Skeletal muscle tissue (tissue), 4 donors: ENCODE data around the gene A2M. TPM values are rescaled to one million over a fixed set of nuclear protein-coding genes. Genes with fewer than 3 reads are reported as not detected.

Experiments
- H3K27ac ChIP-seq: one replicate; pipeline ENCODE4 v1.7.0; 2013; ENCODE audit warnings: mild to moderate bottlenecking, low read depth, low read length, inconsistent platforms
- H3K27me3 ChIP-seq, 3 donors: one replicate each; pipeline ENCODE4 v1.7.0; 2013; ENCODE audit warnings: low read length in 3 of 3; ENCODE audit not compliant: control insufficient read depth in 3 of 3, insufficient read depth in 3 of 3
- H3K36me3 ChIP-seq, 3 donors: one replicate each; pipeline ENCODE4 v1.7.0; 2013; ENCODE audit warnings: low read length in 3 of 3; ENCODE audit not compliant: control insufficient read depth in 3 of 3, insufficient read depth in 3 of 3
- H3K4me1 ChIP-seq, 3 donors: one replicate each; pipeline ENCODE4 v1.7.0; 2013; ENCODE audit warnings: low read length in 3 of 3, mild to moderate bottlenecking in 3 of 3; ENCODE audit not compliant: control insufficient read depth in 3 of 3, insufficient read depth in 3 of 3
- H3K4me3 ChIP-seq, 3 donors: one replicate each; pipeline ENCODE4 v1.7.0; 2013; ENCODE audit warnings: low read length in 3 of 3
- H3K9ac ChIP-seq, 3 donors: one replicate each; pipeline ENCODE4 v1.7.0; 2013; ENCODE audit warnings: low read length in 3 of 3, mild to moderate bottlenecking in 3 of 3, moderate library complexity in 2 of 3, low read depth in 1 of 3
- H3K9me3 ChIP-seq, 3 donors: one replicate each; pipeline ENCODE4 v1.7.0; 2013; ENCODE audit warnings: low read length in 3 of 3; ENCODE audit not compliant: control insufficient read depth in 3 of 3
- total RNA-seq: library from RNA; depleted of rRNA; stranded (reverse); fragments of >200 nt; gene quantifications from one replicate; pipeline ENCODE4 v1.2.3, GENCODE V29; 2014
- donor health status: Osteomylitis.

A2M gene
- total RNA-seq, 1 donor from 2014 or later = 244 TPM

DNA sequence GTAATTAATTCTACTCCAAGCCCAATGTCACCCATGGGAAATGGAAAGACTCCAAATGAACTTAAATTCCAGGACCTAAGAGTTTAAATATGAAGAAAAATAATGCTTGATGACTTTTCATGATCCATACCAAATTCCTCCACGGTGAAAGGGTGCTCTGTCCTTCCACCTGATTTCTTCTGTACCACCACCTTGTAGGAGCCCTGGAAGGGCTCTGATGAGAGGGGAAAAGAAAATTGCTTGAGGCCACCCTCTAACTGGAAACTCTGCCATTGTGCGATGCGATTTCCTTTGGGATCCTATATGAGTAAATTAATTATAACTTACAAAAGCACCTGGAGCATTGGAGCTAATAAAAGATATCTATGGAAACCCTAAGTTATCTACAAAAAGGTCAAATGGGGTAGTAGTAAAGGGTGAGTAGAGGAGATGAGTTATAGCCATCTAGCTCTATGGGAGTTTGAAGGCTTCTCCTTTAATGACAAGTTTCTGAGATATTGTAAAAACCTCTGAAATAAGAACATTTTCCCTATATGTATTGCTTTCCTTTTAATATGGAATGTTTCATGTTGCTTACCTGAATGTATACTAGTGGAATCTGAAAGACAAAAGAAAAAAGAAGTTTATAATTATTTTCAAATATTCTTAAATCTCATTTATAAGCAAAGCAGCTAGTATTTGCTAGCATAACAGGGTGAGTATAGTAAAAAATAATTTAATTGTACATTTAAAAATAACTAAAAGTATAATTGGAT lies 5.8 kb downstream of the A2M start:
- Histone ChIP-seq H3K27ac (no peak overlapping the region), H3K27me3 (no peaks in the 10 kb centered on the region), H3K9ac (no peak overlapping the region), H3K4me1 (peaks cover 0 to 7% (median 0%) of the 10 kb centered on the region in 3 donors), H3K36me3 (peaks cover 13 to 51% (median 43%) of the 10 kb centered on the region in 3 donors), H3K4me3 (no peak overlapping the region), H3K9me3 (no peaks in the 10 kb centered on the region)

DNA sequence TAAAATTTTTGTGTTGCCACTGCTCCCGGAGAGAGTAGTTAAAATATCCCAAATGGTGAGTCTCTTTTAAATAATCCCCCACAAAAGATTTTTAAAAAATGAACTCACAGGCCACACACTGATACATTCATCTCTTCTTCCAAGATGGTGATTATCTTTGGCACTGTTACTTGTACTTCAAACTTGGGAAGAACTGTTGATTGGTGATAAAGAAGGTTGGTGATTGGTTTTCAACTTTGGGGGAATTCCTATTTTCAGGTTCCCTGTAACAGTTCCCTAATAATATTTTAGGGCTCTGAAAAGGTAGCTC lies 6.6 kb downstream of the A2M start:
- Histone ChIP-seq H3K36me3 (peaks cover 15 to 57% (median 46%) of the 10 kb centered on the region in 3 donors), H3K27ac (no peak overlapping the region), H3K4me1 (peaks cover 0 to 7% (median 0%) of the 10 kb centered on the region in 3 donors)

DNA sequence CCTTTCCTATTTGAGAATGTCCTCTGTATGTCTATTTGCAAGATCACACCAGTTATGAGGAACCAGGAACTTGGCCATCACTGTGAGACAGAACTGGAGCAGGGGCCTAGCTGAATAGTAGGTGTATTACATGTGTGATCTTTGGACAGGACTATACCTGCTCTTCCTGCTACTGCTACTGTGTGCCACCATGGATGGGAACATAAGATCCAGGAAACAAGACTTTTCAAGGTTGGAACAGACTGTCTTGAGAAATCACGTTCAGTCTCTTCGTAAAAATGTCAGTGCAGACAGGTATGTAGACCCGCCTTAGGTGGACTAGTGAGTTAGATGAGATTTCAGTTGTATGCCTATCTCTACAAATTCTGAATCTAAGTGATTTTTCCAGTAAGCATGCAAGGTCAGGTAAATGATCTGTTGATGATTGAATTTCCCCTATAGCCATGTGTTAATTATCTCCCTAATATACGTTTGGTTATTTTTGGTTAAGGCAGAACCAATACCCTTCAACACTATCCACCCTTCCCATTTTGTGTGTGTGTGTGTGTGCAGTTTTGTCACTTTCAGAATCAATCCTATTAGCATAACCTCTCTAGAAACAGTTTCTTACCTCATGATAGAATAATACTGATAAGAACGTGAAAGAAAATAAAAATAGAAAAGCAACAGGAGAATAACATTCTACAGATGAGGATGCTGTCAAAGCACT lies 7.1 kb downstream of the A2M start:
- peaks cover 0 to 7% (median 0%) of the 10 kb centered on the region in 3 donors for H3K4me1 ChIP-seq
- H3K4me3 ChIP-seq = no peak overlapping the region
- H3K9ac ChIP-seq = no peak overlapping the region
- no peak overlapping the region for H3K27ac ChIP-seq
- no peaks in the 10 kb centered on the region for H3K9me3 ChIP-seq
- H3K36me3 ChIP-seq = peaks cover 19 to 61% (median 51%) of the 10 kb centered on the region in 3 donors
- H3K27me3 ChIP-seq = no peaks in the 10 kb centered on the region

More for the DNA sequence above, 6.6 kb downstream of the A2M start:
- Histone ChIP-seq H3K9ac (no peak overlapping the region), H3K9me3 (no peaks in the 10 kb centered on the region), H3K27me3 (no peaks in the 10 kb centered on the region), H3K4me3 (no peak overlapping the region)

DNA sequence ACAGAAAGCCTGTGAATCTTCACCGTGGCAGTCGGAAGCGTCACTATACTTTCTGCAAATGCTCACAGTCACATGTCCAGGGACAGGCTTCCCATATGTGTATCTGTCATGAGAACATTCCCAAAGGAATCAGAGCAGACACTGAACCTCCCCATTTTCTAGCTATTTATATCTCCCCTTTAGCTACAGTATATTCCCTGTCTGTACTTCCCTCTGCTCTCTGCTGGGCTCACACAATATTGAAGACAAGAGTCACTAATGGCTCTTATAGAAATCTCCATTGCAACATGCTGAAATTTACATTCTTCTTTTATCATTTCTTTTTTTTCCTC lies 8.2 kb downstream of the A2M start:
- Histone ChIP-seq H3K36me3 (peaks cover 23 to 61% (median 60%) of the 10 kb centered on the region in 3 donors), H3K27me3 (no peaks in the 10 kb centered on the region), H3K27ac (no peak overlapping the region), H3K9ac (no peak overlapping the region), H3K4me1 (peaks cover 0 to 4% (median 0%) of the 10 kb centered on the region in 3 donors), H3K4me3 (no peak overlapping the region), H3K9me3 (no peaks in the 10 kb centered on the region)

DNA sequence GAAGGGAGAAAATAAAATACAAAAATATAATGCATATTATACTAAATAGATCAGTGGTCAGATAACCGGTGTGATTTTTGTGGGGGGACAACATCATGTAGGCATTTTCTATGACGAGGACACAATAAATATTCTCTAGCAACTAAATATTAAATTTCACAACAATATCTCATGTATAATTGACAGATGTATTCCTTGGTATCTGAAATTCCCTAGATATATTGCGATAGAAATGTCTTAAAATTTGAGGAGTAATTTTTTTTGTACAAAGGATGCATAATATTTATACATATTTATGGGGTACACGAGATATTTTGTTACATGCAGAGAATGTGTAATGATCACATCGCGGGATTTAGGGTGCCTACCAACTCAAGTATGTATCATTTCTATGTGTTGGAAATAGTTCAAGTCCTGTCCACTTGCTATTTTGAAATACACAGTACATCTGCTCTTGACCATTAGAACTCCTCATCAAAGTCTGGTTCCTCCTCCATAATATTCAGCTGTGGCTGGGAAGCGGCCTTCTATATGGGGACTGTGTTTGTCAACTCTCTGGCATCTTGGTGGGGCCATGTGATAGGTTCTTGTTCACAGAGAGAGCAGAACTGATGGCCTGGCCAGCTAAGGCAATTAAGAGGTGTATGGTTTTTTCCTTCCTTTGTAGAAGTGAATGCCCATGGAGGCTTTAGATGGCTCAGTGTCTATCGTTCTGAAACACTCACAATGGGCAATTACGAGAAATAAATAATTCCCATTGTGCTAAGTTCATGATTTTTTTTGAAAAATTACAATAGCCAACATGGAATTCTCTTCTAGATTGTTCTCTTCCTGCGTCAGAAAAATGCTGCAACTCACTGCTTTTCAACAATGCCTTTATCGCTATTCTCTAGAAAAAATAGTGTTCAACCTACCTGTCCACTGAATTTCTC lies 8.8 kb downstream of the A2M start:
- Histone ChIP-seq H3K9me3 (no peaks in the 10 kb centered on the region), H3K27ac (no peak overlapping the region), H3K4me1 (no peaks in the 10 kb centered on the region), H3K36me3 (peaks cover 28 to 63% (median 53%) of the 10 kb centered on the region in 3 donors), H3K9ac (no peak overlapping the region), H3K4me3 (no peak overlapping the region), H3K27me3 (no peaks in the 10 kb centered on the region)

GRCh38 chr12:9106067-9106466 lies 9.7 kb downstream of the A2M start:
- Histone ChIP-seq H3K27me3 (no peaks in the 10 kb centered on the region), H3K9me3 (no peaks in the 10 kb centered on the region), H3K27ac (no peak overlapping the region), H3K4me1 (no peaks in the 10 kb centered on the region), H3K36me3 (peaks cover 32 to 67% (median 60%) of the 10 kb centered on the region in 3 donors), H3K4me3 (no peak overlapping the region), H3K9ac (no peak overlapping the region)

GRCh38 chr12:9104767-9105423 lies 10.8 kb downstream of the A2M start:
- Histone ChIP-seq H3K4me1 (no peaks in the 10 kb centered on the region), H3K27me3 (no peaks in the 10 kb centered on the region), H3K9me3 (no peaks in the 10 kb centered on the region), H3K4me3 (no peak overlapping the region), H3K27ac (no peak overlapping the region), H3K9ac (no peak overlapping the region), H3K36me3 (peaks cover 38 to 75% (median 62%) of the 10 kb centered on the region in 3 donors)

DNA sequence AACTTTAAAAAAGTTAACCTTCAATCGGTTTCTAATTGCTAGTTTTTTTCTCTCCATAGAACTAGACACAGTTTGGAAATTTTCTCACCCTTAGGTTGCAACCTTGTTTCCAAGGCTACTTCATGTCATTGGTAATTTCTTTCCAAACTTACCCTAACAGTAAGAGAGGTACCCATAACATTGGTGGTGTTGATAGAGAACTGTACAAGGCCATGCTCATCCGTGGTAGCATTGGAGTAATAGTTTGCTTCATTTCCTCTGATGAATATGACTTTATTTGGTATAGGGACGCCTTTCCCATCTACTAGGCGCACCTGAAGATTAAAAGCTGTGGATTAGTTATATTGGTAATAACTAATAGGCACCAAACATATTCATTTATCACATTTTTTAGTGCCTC lies 11.6 kb downstream of the A2M start:
- no peak overlapping the region for H3K27ac ChIP-seq
- H3K9me3 ChIP-seq = no peaks in the 10 kb centered on the region
- H3K4me1 ChIP-seq = no peaks in the 10 kb centered on the region
- no peak overlapping the region for H3K9ac ChIP-seq
- no peaks in the 10 kb centered on the region for H3K27me3 ChIP-seq
- H3K36me3 ChIP-seq = peaks cover 45 to 76% (median 62%) of the 10 kb centered on the region in 3 donors
- H3K4me3 ChIP-seq = no peak overlapping the region

GRCh38 chr12:9103050-9103849 lies 12.5 kb downstream of the A2M start:
- Histone ChIP-seq H3K4me3 (no peak overlapping the region), H3K36me3 (peaks cover 46 to 75% (median 62%) of the 10 kb centered on the region in 3 donors), H3K27ac (no peak overlapping the region)

More at GRCh38 chr12:9103050-9103849, 12.5 kb downstream of the A2M start:
- no peak overlapping the region for H3K9ac ChIP-seq
- no peaks in the 10 kb centered on the region for H3K9me3 ChIP-seq
- no peaks in the 10 kb centered on the region for H3K27me3 ChIP-seq
- H3K4me1 ChIP-seq = no peaks in the 10 kb centered on the region
